Measurements from ENCODE around the gene KCNG2.

The KCNG2 gene

DNA sequence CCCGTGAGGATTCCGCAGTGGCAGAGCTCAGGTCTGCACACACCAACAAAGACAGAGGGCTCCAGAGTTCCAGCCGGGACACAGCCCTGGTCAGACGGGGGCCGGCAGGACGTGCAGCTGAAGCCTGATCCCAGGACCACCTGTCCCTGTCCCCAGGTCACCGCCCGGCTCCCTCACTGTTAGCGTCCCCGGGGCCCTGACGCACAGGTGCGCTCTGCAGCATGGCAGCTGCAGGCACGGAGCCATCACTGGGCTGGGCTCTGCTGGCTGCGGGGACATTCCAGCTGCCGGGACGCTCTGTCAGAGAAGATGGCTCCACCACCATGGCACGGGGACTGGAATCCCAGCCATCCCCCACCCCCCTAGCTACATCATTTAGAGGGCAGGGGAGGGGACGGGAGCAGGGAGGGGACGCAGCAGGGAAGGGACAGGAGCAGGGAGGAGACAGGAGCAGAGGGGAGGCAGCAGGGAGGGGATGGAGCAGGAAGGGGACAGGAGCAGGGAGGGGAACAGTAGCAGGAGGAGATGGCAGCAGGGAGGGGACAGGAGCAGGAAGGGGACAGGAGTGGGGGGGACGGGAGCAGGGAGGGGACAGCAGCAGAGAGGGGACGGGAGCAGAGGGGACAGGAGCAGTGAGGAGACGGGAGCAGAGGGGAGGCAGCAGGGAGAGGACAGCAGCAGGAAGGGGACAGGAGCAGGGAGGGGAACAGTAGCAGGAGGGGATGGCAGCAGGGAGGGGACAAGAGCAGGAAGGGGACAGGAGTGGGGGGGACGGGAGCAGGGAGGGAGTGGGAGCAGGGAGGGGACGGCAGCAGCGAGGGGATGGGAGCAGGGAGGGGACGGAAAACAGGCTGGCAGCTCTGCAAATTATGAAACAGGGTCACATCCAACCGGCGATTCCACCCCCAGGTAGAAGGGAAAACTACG is 113.9 kb downstream of the KCNG2 start:
- no peak for DNase-seq (ENCODE audit: extremely low read depth, low read depth)
- TF ChIP-seq, protein P1, sequence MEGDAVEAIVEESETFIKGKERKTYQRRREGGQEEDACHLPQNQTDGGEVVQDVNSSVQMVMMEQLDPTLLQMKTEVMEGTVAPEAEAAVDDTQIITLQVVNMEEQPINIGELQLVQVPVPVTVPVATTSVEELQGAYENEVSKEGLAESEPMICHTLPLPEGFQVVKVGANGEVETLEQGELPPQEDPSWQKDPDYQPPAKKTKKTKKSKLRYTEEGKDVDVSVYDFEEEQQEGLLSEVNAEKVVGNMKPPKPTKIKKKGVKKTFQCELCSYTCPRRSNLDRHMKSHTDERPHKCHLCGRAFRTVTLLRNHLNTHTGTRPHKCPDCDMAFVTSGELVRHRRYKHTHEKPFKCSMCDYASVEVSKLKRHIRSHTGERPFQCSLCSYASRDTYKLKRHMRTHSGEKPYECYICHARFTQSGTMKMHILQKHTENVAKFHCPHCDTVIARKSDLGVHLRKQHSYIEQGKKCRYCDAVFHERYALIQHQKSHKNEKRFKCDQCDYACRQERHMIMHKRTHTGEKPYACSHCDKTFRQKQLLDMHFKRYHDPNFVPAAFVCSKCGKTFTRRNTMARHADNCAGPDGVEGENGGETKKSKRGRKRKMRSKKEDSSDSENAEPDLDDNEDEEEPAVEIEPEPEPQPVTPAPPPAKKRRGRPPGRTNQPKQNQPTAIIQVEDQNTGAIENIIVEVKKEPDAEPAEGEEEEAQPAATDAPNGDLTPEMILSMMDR (IDR thresholded peaks at IDR 0.05; ENCODE audit: low read depth, low read length, missing control alignments), result no peak
- H3K4me3 ChIP-seq (replicated peaks; ENCODE audit: low read depth, low read length), result no peak overlapping the region

DNA sequence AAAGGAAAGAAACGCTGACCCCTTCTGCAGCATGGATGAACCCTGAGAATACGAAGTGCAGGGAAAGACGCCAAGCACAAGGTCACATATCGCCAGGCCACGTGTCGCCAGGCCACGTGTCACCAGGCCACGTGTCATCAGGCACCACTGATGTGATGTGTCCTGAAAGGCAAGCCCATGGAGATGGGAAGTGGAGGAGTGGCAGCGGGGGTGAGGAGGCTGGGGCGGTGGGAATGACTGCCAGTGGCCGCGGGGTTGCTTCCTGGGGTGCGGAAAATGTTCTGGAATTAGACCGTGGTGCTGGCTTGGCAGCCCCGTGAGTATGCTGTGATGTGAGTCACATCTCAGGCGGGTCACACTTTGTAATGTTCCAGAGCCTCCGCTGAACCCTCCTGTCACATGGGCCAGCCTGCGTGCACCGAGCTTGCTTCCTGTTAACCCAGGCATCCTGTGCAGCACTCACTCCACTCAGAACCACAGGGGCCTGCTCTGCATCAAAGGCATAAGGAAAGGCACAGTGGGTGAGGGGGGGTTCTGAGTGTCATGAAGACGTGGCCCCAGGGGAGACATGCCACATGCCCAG is 114.8 kb downstream of the KCNG2 start:
- no peak overlapping the region for H3K4me3 ChIP-seq (replicated peaks; ENCODE audit: low read depth, low read length)
- no peak for DNase-seq (ENCODE audit: extremely low read depth, low read depth)
- TF ChIP-seq, protein P1 (IDR thresholded peaks at IDR 0.05; ENCODE audit: low read depth, low read length, missing control alignments), result no peak

DNA sequence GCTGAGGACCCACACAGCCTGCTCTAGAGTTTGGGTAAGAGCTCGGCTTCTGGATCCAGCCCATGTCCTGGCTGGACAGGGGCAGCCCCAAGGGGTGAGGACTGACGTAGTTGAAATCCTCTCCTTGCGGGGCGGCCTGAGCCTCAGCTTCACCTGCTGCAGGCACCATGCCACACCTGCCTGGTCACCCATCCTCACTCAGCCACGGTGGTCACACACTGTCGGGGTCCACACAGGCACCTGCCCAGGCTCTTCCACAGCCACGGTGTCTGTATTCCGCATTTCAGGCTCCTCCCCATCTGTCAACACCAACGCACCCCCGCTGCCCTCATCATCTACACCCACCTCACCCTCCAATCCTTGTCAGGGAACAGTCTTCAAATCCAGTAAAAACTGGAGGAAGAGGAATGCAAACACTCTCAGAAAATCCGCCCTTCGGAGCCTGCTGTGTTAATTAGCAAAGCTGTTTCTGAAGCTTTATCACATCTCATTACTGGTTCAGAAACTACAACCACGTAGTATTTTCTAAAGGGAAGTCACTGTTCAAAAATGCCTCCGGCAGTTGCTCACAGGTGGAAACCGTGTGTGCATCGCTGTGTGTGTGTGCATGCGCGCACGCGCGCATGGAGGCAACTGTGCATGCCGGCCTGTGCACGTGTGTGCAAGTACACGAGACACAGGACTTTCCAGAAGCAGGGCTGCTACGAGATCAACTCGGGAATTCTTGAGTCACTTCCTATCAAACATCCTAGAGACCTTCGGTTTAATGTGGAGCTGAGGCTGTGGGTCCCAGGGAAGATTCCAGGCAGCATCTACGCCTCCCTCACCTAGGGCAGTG is 115.5 kb downstream of the KCNG2 start:
- no peak overlapping the region for H3K4me3 ChIP-seq (replicated peaks; ENCODE audit: low read depth, low read length)
- TF ChIP-seq, protein P1 (IDR thresholded peaks at IDR 0.05; ENCODE audit: low read depth, low read length, missing control alignments), result no peak
- DNase-seq (ENCODE audit: extremely low read depth, low read depth), result no peak

DNA sequence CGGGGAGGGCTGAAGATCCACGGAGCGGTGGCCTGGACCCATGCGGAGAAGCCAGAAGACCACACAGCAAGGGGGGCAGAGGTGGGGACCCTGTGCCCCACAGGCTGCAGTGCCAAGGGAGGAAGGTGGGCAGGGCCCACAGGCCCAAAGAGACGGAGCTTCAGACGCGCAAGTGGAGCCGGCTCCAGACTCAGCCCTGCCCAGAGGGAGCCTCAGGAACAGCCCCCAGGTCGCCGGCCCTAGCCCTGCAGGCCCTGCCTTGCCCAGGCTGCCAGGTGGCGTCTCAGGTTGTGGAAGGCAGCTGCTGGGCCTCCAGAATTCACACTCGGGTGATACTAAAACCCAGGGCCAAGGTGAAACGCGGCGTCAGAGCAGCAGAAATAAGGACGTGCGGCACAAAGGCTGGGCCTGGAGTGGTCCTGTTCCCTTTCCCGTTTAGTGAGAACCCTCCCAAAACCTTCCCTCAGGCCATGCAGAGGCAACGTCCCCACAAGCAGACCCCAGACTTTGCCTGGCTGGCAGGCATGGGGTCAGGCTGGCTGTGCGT is 116.9 kb downstream of the KCNG2 start:
- TF ChIP-seq, protein P1 (IDR thresholded peaks at IDR 0.05; ENCODE audit: low read depth, low read length, missing control alignments), result no peak
- DNase-seq (ENCODE audit: extremely low read depth, low read depth), result no peak
- H3K4me3 ChIP-seq (replicated peaks; ENCODE audit: low read depth, low read length), result no peak overlapping the region

DNA sequence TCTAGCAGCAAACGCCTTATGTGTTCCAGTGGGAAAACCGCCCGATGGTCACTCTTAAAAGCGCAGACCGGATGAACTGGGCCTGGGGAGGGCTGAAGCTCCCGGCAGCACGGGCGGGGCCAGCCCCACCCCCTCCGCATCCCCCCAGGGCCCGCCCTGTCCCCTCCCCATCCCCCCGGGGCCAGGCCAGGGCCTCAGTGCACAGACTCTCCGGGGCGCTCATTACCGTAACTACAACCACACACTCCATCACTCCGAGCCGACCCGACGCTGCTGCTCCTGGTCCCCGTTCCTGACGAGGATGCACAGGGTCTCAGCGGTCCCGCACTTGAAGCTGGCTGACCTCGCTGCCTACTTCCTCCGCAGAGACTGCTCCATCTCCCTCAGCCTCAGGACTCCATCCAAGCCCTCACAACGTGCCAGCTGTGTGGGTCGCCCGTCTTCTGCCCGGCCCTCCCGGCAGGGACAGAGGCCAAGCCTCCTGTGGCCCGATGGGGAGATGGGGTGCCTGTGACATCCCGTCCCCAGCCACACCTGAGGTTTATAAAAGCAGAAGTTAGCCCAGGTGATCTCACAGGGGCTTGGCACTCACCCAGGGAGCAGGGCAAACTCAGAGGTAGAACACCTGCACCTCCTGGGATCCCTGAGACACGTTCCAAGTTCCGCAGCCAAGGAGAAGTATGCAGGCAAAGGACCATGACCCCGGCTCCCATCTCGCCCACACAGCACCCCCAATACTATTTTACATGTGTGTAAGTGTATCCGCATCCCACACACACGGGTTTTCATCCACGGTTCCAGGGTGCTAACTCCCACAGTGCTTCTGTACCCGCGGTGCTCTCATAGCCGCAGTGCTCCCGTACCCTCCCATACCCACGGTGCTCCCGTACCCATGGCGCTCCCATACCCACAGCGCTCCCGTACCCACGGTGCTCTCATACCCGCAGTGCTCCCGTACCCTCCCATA is 117.7 kb downstream of the KCNG2 start:
- TF ChIP-seq, protein P1 (IDR thresholded peaks at IDR 0.05; ENCODE audit: low read depth, low read length, missing control alignments), result no peak
- no peak for DNase-seq (ENCODE audit: extremely low read depth, low read depth)
- no peak overlapping the region for H3K4me3 ChIP-seq (replicated peaks; ENCODE audit: low read depth, low read length)

Measured in HFF-Myc (cell line).